Fibroblast of mammary gland (primary cell): ENCODE data around the gene INPP5J.

Experiments used
- DNase-seq: peaks from one replicate; pipeline ENCODE4 v3.0.0-alpha.2; 2010; ENCODE audit warnings: low read depth
- H3K4me3 ChIP-seq: 2 replicates; pipeline ENCODE4 v1.5.1; 2011; ENCODE audit warnings: low read depth, mild to moderate bottlenecking, low read length, moderate library complexity; ENCODE audit not compliant: control insufficient read depth
- TF ChIP-seq, protein P1 (sequence below): conservative IDR thresholded peaks from 2 replicates; pipeline ENCODE4 v1.5.1; 2011; ENCODE audit warnings: low read depth, low read length, inconsistent platforms; ENCODE audit not compliant: control insufficient read depth, insufficient read depth

INPP5J gene

DNA sequence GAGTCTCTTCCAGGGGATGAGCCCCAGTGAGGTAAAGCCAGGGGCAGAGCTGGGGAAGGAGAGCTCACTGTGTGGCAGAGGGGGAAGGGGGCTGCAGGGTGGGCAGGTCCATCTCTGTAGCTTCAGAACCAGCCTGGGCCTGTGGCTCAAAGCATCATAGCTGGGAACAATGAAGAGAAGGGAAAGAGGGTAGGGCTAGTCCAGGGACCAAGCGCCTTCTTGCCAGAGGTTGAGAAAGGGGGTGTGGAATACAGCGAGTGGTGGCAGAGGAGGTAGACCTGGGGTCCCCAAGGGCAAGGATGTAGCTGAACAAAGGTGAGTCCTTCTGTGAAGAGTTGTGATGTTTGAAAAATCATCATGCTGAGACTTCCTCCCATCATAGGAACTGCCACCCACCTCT lies 18.8 kb downstream of the INPP5J start:
- TF ChIP-seq, protein P1, sequence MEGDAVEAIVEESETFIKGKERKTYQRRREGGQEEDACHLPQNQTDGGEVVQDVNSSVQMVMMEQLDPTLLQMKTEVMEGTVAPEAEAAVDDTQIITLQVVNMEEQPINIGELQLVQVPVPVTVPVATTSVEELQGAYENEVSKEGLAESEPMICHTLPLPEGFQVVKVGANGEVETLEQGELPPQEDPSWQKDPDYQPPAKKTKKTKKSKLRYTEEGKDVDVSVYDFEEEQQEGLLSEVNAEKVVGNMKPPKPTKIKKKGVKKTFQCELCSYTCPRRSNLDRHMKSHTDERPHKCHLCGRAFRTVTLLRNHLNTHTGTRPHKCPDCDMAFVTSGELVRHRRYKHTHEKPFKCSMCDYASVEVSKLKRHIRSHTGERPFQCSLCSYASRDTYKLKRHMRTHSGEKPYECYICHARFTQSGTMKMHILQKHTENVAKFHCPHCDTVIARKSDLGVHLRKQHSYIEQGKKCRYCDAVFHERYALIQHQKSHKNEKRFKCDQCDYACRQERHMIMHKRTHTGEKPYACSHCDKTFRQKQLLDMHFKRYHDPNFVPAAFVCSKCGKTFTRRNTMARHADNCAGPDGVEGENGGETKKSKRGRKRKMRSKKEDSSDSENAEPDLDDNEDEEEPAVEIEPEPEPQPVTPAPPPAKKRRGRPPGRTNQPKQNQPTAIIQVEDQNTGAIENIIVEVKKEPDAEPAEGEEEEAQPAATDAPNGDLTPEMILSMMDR: no peak
- DNase-seq: no peak
- H3K4me3 ChIP-seq: no peak overlapping the region

DNA sequence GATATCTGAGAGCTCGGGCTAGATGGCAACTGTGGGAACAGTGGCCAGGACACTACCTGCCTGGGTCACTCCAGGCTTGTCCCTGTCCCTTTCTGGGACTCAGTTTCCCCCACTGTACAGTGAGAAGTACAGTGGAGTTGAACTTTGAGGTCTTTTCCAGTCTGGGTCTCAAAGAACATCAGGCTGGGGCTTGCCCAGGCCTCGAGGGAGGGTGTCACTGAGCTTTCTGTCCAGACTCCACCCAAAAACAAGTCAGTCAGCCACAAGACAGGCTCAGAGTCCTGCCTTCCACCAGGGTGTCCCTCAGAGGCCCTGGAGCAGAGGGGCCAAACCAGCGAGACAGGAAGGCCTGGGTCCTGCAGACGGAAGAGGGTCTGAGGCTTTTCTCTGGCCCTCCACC lies 19.5 kb downstream of the INPP5J start:
- TF ChIP-seq, protein P1: no peak
- DNase-seq: no peak
- H3K4me3 ChIP-seq: no peak overlapping the region

DNA sequence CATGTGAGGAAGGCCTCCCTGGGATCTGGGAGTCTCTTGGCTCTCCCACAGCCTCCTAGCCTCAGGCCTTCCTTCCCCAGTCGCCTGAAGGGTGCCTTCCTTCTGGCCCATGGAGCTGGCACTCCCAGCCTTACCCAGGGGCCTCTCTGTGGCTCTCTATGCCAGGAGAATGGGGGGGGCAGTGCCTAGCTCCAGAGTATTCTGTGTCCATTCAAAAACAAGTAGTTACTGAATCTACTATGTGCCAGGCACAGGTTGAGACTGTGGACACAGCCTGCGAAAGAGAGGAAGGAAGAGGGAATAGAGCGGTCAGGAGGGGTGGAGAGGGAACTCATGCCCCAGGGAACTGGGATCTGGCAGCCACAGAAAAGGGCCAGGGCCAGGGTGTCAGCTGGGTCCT lies 20.3 kb downstream of the INPP5J start:
- no peak for DNase-seq
- TF ChIP-seq, protein P1: no peak
- H3K4me3 ChIP-seq: no peak overlapping the region

DNA sequence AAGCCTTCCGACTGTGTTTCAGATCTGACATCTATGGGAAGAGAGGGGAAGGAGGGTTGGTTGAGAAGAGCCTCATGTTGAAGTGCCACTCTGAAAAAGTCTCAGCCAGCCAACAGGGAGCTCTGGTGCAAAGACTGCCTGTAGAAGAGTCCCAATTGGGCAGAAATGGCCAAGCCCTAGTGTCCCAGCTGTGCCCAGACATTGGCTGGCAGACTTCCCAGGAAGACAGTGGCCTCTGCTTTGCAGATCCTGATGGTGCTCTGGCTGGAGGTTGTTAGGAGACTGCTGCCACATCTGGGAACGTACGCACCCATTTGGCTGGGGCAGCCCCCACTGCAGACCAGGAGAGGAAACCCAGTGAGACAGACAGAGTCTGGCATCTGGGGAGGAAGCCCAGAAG lies 20.8 kb downstream of the INPP5J start:
- DNase-seq: no peak
- TF ChIP-seq, protein P1: no peak
- no peak overlapping the region for H3K4me3 ChIP-seq

DNA sequence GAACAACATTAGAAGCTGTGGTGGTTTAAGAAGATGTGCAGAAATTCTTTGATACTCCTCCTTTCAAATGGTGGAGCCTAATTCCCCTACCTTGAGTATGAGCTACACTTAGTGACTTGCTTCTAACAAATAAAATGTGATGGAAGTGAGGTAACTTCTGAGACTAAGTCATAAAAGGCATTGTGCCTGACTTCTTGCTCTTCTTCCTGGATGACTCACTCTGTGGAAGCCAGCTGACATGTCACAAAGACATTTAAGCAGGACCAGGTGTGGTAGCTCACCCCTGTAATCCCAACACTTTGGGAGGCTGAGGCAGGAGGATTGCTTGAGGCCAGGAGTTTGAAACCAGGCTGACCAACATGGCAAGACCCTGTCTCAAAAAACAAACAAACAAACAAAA lies 21.5 kb downstream of the INPP5J start:
- TF ChIP-seq, protein P1: no peak
- no peak overlapping the region for H3K4me3 ChIP-seq
- peak; percentile 56 for DNase-seq

DNA sequence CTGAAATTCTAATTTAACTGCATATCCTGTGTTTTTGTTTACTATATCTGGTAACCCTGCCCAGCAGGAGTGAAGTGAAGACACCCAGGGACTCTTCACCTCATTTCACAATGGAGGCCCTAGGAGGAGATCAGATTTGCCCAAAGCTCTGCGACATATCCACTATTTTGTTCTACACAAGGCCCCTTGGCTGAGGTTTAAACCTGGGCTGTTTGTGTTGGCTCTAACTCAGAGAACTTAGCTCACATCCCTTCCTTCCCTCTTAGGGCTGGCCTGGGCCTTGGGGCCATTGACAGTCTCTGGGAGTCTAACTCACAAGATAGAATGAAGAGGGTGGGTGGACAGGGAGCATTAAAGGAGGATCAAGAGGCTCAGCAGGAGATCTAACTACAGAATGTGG lies 25.7 kb downstream of the INPP5J start:
- DNase-seq: peak; percentile 33
- TF ChIP-seq, protein P1: no peak
- no peak overlapping the region for H3K4me3 ChIP-seq

DNA sequence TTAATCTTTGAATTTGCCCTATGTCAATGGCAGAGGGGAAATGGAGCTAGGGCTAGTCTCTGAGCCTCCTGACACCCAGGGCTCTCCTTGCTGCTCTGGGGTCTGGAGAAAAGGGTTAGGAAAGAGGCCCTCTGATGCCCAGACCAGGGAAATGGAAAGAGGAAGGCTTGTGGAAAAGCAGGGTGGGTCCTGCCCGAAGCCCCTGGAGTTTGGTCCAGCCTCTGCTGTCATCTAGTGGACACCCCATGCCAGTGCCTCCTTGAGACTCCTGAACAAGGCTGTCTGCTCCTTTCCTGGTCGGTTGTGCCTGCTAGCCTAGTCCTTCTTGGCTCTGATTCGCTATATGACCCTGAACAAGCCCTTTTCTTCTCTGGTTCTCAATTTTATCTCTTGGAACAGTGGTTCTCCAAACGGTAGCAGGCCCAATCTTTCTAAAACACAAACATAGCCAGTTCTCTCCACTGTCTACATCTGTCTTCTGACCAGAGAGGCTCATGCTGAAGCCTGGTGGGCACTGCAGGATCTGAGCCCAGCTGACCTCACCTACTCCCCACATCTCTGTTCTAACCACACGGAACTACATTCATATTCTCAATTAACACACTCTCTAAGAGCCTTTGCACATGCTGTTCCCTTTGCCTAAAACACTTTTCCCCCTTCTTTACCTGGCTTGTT lies 26.3 kb downstream of the INPP5J start:
- TF ChIP-seq, protein P1: peak; percentile 99
- H3K4me3 ChIP-seq: no peak overlapping the region
- peak; percentile 75 for DNase-seq
